ENCODE measurements around the gene AP5S1. TPM values are rescaled to one million over a fixed set of nuclear protein-coding genes. Genes with fewer than 3 reads are reported as not detected.

AP5S1 gene
- total RNA-seq, 1 experiment from 2014 or later, result 3.9 TPM

GRCh38 chr20:3865887-3866407 is 45.6 kb downstream of the AP5S1 start:
- no peak overlapping the region for H4K5ac ChIP-seq (ENCODE audit: insufficient read length, low read depth, low read length)
- Mint-ChIP-seq H3K27ac (no peak overlapping the region), H3K36me3 (ENCODE audit: insufficient read depth in 1 of 3, low read depth in 3 of 3) (peaks cover 33 to 54% (median 45%) of the 10 kb centered on the region in 3 experiments), H3K4me1 (no peaks in the 10 kb centered on the region), H3K9me3 (peaks cover 0 to 4% of the 10 kb centered on the region in 2 experiments; a peak in 3 of 5 replicates), H3K4me3 (no peak overlapping the region), H3K27me3 (ENCODE audit: low read depth) (no peaks in the 10 kb centered on the region; the same call in 1 of the 2 replicates)
- no peak overlapping the region for H2BK5ac ChIP-seq (ENCODE audit: insufficient read length, low read length)
- H4K8ac ChIP-seq (replicated peaks; ENCODE audit: insufficient read length, low read depth, low read length), result no peak overlapping the region
- H3K9me3 ChIP-seq (ENCODE audit: control insufficient read depth, low read depth, low read length), result no peaks in the 10 kb centered on the region
- H3K18ac ChIP-seq (ENCODE audit: insufficient read length, low read depth, low read length), result no peak overlapping the region
- H2BK120ac ChIP-seq (ENCODE audit: low read depth, low read length, poor library complexity, severe bottlenecking), result no peak overlapping the region
- no CpG with 5 or more reads among the region's 14 CpGs for WGBS (ENCODE audit: extremely low coverage, insufficient read length, low lambda C conversion rate)
- no peaks in the 10 kb centered on the region for H3K79me1 ChIP-seq (ENCODE audit: insufficient read depth, low read depth, low read length, poor library complexity, severe bottlenecking)
- H3K23ac ChIP-seq (ENCODE audit: insufficient read length, low read depth, low read length), result no peak overlapping the region
- H3K79me2 ChIP-seq (ENCODE audit: insufficient read depth, low read length), result no peaks in the 10 kb centered on the region
- no peak overlapping the region for H3K27ac ChIP-seq (ENCODE audit: insufficient read length, low read depth, low read length)
- no peak overlapping the region for H3T11ph ChIP-seq (ENCODE audit: low read length)
- no peak overlapping the region for H3K4ac ChIP-seq (ENCODE audit: low read depth, low read length)
- no peaks in the 10 kb centered on the region for H3K4me1 ChIP-seq (ENCODE audit: insufficient read depth, low read length)
- H2BK12ac ChIP-seq (ENCODE audit: insufficient read length, low read depth, low read length), result no peak overlapping the region
- H3K4me2 ChIP-seq (ENCODE audit: insufficient read depth, insufficient read length, low read length), result no peak overlapping the region
- H2AK5ac ChIP-seq (ENCODE audit: insufficient read length, low read length), result no peak overlapping the region
- H3K14ac ChIP-seq (ENCODE audit: insufficient read depth, low read length), result no peak overlapping the region
- no peaks in the 10 kb centered on the region for H4K20me1 ChIP-seq (ENCODE audit: control insufficient read depth, insufficient read depth, insufficient read length)
- TF ChIP-seq, protein P1, sequence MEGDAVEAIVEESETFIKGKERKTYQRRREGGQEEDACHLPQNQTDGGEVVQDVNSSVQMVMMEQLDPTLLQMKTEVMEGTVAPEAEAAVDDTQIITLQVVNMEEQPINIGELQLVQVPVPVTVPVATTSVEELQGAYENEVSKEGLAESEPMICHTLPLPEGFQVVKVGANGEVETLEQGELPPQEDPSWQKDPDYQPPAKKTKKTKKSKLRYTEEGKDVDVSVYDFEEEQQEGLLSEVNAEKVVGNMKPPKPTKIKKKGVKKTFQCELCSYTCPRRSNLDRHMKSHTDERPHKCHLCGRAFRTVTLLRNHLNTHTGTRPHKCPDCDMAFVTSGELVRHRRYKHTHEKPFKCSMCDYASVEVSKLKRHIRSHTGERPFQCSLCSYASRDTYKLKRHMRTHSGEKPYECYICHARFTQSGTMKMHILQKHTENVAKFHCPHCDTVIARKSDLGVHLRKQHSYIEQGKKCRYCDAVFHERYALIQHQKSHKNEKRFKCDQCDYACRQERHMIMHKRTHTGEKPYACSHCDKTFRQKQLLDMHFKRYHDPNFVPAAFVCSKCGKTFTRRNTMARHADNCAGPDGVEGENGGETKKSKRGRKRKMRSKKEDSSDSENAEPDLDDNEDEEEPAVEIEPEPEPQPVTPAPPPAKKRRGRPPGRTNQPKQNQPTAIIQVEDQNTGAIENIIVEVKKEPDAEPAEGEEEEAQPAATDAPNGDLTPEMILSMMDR (conservative IDR thresholded peaks at IDR 0.05), result no peak
- H4K91ac ChIP-seq (ENCODE audit: insufficient read length, low read depth, low read length), result no peak overlapping the region
- H2BK15ac ChIP-seq (ENCODE audit: low read depth, low read length), result no peak overlapping the region
- no peak overlapping the region for H2BK20ac ChIP-seq (ENCODE audit: low read depth, low read length, poor library complexity, severe bottlenecking)
- DNase-seq, result no peak
- H3K56ac ChIP-seq (ENCODE audit: insufficient read length, low read depth, low read length), result no peak overlapping the region
- H3K9ac ChIP-seq (ENCODE audit: extremely low read depth, insufficient read length, low read length), result no peak overlapping the region
- no peak overlapping the region for H2AFZ ChIP-seq (ENCODE audit: low read length)
- H3K23me2 ChIP-seq (ENCODE audit: insufficient read length, low read depth, low read length, poor library complexity, severe bottlenecking), result no peaks in the 10 kb centered on the region
- H3K27me3 ChIP-seq (ENCODE audit: insufficient read depth, low read length), result no peaks in the 10 kb centered on the region
